Nephron progenitor cell (in vitro differentiated cells): ENCODE measurements around the gene RFFL.
"Not testable (repeated sequence)": the region's sequence is repeated elsewhere in the genome, so short reads cannot be mapped to it uniquely, and the experiment has no call there.

Source experiments
- DNase-seq: peaks from one replicate; pipeline ENCODE4 v3.0.0; 2021
- H3K27ac Mint-ChIP-seq: 2 replicates; pipeline ENCODE4 v1.8.0; 2021; ENCODE audit warnings: mild to moderate bottlenecking, moderate library complexity, mixed read lengths
- H3K27me3 Mint-ChIP-seq: 2 replicates; pipeline ENCODE4 v1.8.0; 2021; ENCODE audit warnings: mild to moderate bottlenecking, low read depth, mixed read lengths; ENCODE audit not compliant: poor library complexity
- H3K36me3 Mint-ChIP-seq: 2 replicates; pipeline ENCODE4 v1.8.0; 2021; ENCODE audit warnings: low read depth, mixed read lengths
- H3K4me1 Mint-ChIP-seq: 2 replicates; pipeline ENCODE4 v1.8.0; 2021; ENCODE audit warnings: mixed read lengths
- H3K4me3 Mint-ChIP-seq: 2 replicates; pipeline ENCODE4 v1.8.0; 2021; ENCODE audit warnings: mild to moderate bottlenecking, moderate library complexity, mixed read lengths
- H3K9me3 Mint-ChIP-seq: 2 replicates; pipeline ENCODE4 v1.8.0; 2021; ENCODE audit warnings: mild to moderate bottlenecking, moderate library complexity, mixed read lengths
- CTCF ChIP-seq: fragments of 200-600 bp; sonication (generic); IDR thresholded peaks from 2 replicates; pipeline ENCODE4 v1.5.0; 2021; ENCODE audit warnings: antibody characterized with exemption

Gene RFFL

GRCh38 chr17:35050170-35050569 is 13.3 kb downstream of the RFFL start:
- no peak for TF ChIP-seq CTCF
- Mint-ChIP-seq H3K4me3 (no peak overlapping the region), H3K4me1 (peaks cover 5% of the 10 kb centered on the region), H3K27me3 (peaks cover 4% of the 10 kb centered on the region), H3K27ac (no peak overlapping the region), H3K9me3 (no peaks in the 10 kb centered on the region), H3K36me3 (no peaks in the 10 kb centered on the region)
- DNase-seq = no peak

GRCh38 chr17:35048685-35049379 is 14.7 kb downstream of the RFFL start:
- H3K4me3 Mint-ChIP-seq = no peak overlapping the region
- H3K27ac Mint-ChIP-seq = no peak overlapping the region
- H3K27me3 Mint-ChIP-seq = peaks cover 4% of the 10 kb centered on the region
- no peaks in the 10 kb centered on the region for H3K36me3 Mint-ChIP-seq
- H3K4me1 Mint-ChIP-seq = peaks cover 5% of the 10 kb centered on the region
- TF ChIP-seq CTCF = no peak
- no peak for DNase-seq
- H3K9me3 Mint-ChIP-seq = no peaks in the 10 kb centered on the region

DNA sequence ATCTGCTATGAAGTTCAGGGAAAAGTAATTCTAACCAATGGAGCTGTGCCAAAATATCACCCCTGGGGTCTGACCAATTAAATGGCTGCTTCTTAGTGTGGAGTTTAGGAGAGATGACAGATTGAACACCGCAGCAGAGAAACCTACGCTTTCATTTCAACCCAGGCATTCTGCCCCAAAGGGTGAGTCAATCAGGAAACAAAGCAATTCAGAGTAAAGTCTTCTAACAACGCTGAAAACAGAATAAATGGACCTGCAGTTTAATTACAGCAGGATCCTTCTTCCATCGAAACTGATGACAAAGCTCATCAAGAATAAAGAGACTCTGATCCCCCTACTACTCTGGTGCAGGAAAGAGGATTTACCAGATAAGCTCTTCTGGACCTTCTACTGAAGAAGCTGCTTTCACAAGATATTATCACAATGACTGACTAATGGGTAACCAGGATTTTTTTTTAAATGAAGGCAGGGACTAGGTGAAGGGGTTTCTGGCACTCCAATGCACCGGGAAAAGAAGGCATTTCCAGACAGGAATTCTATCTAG is 16.7 kb downstream of the RFFL start:
- no peak for DNase-seq
- no peak for TF ChIP-seq CTCF
- H3K27ac Mint-ChIP-seq = no peak overlapping the region
- H3K36me3 Mint-ChIP-seq = no peaks in the 10 kb centered on the region
- H3K9me3 Mint-ChIP-seq = no peaks in the 10 kb centered on the region
- H3K27me3 Mint-ChIP-seq = no peaks in the 10 kb centered on the region
- H3K4me3 Mint-ChIP-seq = no peak overlapping the region
- H3K4me1 Mint-ChIP-seq = peaks cover 5% of the 10 kb centered on the region

DNA sequence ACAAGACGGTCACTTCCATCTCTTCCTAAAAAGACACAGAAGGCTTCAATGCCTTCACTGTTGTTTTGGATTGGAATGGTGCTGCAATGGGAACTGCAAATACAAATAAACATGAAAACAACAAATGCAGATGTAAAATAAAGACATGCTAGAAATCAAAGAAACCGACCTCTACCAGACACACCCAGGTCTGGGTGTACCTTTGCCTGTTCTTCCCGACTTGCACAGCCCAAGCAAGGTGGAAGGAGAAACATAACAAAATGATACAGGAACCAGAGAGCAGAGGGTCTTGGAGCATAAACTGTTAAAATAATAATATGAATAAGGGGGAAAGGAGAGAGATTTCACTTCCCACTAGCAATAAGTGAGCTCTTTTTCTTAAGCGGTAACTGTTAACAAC is 17.3 kb downstream of the RFFL start:
- Mint-ChIP-seq H3K36me3 (no peaks in the 10 kb centered on the region), H3K4me1 (peaks cover 2% of the 10 kb centered on the region), H3K27me3 (no peaks in the 10 kb centered on the region), H3K9me3 (peaks cover under 1% of the 10 kb centered on the region), H3K27ac (no peak overlapping the region), H3K4me3 (no peak overlapping the region)
- TF ChIP-seq CTCF = no peak
- no peak for DNase-seq

DNA sequence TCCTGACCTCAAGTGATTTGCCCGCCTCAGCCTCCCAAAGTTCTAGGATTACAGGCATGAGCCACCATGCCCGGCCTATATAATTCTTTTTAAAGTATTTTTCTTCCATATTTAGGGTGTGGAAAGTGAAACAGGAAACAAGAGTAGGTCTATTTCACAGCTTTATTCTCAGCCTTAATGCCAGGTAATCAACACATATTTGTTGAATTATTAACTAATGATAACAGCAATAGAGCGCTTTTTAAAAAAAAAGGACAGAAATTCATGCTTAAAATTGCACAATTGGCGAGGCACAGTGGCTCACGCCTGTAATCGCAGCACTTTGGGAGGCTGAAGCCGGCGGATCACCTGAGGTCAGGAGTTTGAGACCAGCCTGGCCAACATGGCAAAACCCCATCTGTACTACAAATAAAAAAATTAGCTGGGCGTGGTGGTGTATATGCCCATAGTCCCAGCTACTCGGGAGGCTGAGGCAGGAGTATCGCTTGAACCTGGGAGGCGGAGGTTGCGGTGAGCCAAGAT is 18.0 kb downstream of the RFFL start:
- H3K4me1 Mint-ChIP-seq, H3K9me3 Mint-ChIP-seq, DNase-seq, H3K4me3 Mint-ChIP-seq, H3K27ac Mint-ChIP-seq, H3K36me3 Mint-ChIP-seq, H3K27me3 Mint-ChIP-seq: not testable (repeated sequence)

GRCh38 chr17:35044181-35044580 is 19.3 kb downstream of the RFFL start:
- H3K27ac Mint-ChIP-seq = no peak overlapping the region
- H3K27me3 Mint-ChIP-seq = no peaks in the 10 kb centered on the region
- no peaks in the 10 kb centered on the region for H3K36me3 Mint-ChIP-seq
- no peaks in the 10 kb centered on the region for H3K4me1 Mint-ChIP-seq
- no peak overlapping the region for H3K4me3 Mint-ChIP-seq
- peaks cover 3% of the 10 kb centered on the region for H3K9me3 Mint-ChIP-seq
- no peak for DNase-seq
- no peak for TF ChIP-seq CTCF
